GM18909 (cell line): ENCODE results near the gene CNTN2.

ENCODE experiments used
- ATAC-seq: cut with Tn5 transposase; IDR thresholded peaks from one replicate; pipeline ENCODE4 v1.9.1; 2021; ENCODE audit warnings: mild to moderate bottlenecking; ENCODE audit not compliant: unreplicated experiment, poor library complexity

CNTN2 gene, protein sequence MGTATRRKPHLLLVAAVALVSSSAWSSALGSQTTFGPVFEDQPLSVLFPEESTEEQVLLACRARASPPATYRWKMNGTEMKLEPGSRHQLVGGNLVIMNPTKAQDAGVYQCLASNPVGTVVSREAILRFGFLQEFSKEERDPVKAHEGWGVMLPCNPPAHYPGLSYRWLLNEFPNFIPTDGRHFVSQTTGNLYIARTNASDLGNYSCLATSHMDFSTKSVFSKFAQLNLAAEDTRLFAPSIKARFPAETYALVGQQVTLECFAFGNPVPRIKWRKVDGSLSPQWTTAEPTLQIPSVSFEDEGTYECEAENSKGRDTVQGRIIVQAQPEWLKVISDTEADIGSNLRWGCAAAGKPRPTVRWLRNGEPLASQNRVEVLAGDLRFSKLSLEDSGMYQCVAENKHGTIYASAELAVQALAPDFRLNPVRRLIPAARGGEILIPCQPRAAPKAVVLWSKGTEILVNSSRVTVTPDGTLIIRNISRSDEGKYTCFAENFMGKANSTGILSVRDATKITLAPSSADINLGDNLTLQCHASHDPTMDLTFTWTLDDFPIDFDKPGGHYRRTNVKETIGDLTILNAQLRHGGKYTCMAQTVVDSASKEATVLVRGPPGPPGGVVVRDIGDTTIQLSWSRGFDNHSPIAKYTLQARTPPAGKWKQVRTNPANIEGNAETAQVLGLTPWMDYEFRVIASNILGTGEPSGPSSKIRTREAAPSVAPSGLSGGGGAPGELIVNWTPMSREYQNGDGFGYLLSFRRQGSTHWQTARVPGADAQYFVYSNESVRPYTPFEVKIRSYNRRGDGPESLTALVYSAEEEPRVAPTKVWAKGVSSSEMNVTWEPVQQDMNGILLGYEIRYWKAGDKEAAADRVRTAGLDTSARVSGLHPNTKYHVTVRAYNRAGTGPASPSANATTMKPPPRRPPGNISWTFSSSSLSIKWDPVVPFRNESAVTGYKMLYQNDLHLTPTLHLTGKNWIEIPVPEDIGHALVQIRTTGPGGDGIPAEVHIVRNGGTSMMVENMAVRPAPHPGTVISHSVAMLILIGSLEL

DNA sequence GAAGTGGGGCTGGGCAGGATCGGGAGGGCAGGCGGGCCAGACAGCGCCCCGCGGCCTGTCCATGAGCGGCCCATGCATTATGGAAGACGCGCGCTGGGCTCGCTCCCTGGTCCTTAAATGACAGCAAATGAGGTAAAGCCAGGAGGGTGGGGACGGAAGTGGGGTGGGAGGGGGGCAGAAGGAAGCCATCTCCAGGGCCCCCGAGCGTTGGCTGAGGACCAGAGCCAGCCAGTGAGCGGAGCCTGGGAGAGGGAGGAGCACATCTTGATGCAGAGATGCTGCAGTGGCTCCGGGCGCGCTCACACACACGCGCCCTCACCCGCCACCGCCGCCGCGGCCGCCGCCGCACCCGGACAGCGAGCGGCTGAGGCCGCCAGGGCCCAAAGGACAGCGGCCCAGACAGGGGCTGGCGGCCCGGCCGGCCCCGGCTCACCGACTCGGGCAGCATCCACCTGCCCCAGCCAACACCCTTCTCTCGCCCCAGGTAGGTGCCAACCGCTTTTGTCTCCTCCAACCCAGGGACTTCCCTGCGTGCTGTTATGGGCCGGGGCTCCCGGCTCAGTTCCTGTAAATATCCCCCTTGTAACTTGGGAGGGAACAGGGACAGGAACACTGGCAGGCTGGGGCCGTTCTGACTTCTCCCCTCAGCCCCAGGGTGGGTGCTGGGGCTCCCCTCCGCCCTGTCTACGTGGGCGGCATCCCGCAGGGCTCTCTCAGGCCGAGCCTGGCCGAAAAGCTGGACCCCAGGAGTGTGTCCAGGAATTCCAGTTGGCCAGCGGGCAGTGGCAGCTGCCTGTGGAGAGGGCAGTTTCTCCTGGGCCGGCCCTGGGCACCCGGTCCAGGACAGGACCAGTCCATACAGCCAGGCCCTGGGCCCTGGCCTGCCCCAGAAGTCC, at the start of gene CNTN2:
CNTN2 (plus strand) TSS at position 302 of the 896 bp plus-strand sequence. CDS start 9,974 bp downstream, outside the sequence.
- ATAC-seq, result no peak

DNA sequence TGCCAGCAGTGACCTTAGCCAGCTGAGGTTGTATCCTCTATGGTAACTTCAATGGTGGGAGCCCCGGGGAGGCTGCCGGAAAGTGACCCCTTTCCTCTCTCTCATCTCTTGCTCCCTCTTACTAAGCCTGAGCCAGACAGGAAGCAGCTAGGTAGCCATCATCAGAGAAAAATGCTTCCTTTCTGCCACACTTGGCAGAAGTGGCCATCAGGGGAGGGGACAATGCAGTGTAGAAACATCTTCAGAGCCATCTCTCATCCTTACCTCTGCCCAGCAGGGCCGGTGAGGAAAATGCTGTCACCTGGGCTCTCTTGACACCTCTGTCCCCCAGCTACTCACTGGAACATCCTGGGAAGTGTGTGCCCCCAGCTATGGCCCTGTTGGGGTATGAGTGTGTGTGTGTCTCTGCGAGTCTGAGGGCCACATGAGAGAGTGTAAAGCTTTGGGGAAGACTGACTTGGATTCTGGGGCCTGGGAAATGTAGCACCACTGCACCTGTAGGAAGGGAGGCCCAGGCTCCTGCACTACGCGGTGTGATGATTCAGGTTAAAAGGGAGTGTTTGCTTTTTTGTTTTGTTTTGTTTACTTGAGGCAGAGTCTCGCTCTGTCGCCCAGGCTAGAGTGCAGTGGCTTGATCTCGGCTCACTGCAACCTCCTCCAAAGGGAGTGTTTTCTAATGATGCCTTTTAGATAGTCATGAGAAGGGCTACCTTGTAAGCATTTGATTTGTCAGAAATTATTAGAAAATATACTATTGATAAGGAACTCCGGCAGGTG, 48.7 kb upstream of the CNTN2 start:
- ATAC-seq, result no peak

DNA sequence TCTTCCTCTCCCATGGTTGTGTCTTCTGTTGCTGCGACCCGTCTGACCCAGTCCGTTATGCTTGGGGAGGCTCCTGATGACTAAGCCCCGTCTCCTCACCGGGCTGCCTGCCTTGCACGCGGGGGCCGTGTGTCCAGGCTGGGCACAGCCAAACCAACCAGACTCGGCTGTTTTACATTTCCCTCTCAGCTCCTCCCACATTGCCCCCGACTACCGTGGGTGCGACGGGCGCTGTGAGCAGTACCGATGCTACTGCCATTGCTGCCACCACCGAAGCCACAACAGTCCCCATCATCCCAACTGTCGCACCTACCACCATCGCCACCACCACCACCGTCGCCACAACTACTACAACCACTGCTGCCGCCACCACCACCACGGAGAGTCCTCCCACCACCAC, 46.0 kb upstream of the CNTN2 start:
- no peak for ATAC-seq

DNA sequence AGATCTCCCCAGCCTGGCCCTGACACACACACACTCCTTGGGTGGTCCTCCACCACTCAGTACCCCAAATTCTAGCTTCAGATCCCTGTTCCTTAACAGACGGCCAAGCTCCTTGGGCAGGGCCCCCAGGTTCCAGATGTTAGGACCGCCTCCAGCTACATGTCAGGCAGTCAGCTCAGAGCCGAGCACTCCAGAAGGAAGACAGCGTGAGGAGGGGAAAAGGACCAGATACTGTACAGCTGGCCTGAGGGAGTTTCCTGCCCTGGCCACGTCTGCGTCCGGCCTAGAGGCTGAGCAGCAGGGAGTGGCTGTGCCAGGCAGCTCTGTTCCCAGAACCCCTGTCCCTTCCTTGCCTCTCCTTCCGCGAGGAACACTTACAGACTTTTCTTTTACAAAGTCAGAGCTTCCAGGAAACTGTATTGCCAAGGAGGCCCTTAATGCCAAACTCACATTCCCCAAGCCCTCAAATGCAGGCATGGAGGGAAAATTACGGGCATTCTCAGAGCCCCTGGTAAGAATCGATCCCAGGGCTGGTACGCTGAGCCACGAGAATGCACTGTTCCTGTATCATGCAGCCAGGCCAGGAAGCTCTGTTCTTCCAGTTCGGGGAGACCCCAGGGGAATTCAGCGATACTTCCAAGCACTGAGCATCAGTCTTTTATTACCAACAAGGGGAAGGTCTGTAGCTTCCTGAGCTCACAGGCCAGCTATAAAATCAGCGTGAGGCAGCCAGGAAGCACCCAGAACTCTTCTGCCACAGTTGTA, 45.2 kb upstream of the CNTN2 start:
- ATAC-seq, result no peak

DNA sequence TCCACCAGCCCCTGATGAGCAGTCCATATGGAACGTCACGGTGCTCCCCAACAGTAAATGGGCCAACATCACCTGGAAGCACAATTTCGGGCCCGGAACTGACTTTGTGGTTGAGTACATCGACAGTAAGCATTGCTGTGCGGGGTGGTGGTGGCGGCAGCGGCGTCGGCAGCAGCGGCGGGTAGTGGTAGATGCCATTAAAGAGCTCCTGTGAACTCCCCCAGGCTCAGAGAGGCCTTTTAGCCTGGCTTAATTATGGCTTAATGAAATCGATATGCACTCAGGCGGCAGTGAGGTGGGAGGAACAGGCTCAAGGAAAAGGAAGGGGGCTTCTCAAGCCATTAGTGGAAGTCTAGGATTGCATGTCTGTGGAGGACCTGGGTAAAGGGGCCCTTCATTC, 41.9 kb upstream of the CNTN2 start:
- ATAC-seq, result no peak

DNA sequence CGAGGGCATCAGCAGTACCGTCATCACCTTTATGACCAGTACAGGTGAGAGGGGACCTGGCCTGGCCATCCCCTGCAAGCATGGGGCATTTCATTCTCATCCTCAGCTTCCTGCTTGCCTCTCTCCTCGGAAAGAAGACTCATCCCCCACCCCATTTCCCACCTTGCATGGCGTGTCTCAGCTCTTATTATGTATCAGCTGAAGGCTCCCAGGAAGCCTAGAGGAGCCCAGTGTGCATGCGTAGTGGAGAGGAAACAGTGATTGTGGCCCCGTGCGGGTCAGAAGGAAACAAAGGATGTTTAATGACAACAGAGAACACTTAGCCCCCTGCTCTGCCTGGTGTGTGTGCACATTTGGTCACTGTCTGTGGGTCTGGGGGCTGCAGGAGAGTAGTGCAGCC, 40.3 kb upstream of the CNTN2 start:
- ATAC-seq, result no peak

DNA sequence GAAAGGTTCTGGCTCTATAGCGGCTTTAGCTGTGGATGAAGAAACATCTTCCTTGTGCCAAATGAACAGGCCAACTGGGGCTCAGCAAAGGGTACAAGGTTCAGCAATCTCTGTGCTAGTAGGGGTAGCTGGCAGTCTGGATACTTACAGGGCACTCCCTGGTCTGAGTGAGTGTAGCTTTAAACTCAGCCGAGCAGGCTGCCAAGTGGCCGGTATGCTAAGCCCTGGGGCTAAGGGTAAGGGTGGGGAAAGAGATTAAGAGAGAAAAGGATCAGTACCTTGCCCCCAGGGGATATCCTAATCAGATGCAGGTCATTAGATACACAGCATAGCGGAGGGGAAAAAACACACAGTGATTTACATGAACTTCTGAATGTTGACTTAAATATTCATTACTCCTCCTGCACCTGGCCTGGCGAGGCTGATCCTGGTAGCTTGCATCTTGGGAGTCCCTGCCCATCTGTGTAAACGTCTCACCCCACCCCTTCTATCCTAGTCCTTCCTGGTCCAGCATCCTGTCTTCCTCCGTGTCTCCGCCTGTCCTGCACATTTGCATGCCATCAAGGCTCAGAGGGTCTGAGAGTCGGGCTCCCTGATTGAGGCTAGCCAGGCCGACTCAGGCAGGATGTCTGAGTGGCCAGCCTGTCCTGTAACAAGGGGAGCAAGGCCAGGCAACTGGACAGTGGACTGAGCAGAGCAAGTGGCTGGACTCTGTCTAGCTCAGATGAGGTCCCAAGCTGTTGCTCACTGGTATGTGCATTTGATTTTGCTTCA, 39.5 kb upstream of the CNTN2 start:
- ATAC-seq, result no peak

DNA sequence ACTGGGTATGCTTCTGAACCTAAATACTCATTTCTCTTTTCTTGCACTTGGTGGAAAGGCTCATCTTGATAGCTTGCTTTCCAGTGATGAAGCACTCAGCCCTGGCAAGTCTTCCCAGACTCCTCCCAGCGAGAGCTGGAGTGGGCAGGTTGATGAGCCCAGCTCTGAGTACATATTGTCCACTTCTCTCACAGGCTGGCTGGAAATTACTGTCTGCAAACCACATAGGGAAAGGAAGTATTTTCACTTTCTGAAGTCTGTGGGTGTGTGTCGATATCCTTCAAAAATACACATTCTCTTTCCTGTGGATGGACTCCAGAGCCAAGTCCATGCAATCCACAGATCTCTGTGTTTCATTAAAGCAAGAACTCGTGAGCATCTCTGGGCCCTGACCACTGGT, 38.7 kb upstream of the CNTN2 start:
- no peak for ATAC-seq

DNA sequence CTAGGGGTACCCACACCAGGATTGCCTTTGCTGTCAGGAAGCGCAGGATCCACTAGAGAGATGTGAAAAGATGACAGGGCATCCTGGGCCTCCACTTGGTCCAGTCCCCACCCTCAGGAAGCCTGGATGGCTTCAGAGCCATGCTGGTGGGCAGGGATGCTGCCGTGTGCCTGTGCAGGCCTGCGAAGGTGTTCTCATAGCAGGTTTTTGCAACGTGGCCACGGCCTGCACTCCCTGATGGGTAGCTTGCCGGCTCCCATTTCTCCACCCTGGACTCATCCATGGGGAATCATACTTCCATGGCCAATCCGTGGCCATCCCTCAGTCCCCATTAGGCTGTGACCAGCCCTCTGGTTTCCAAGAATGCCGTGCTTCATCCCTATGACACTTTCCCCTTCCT, 34.1 kb upstream of the CNTN2 start:
- ATAC-seq, result no peak

DNA sequence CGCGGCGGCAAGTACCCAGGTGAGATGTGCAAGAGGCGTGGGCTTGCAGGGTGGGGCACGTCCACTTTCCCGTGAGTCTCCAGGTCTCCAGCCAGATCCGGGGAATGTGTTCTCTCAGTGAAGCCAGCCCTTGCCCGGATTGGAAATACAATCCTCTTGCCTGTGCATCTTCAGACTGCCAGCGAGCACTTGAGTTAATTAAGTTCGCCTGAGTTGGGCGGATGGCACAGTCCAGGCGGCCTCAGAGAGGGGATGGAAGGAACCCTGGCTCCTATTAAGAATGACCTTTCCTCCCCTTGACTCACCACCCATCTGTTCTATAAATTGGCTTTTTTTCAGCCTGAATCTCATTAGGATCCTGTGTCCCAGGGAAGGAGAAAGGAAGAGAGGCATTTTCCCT, 33.3 kb upstream of the CNTN2 start:
- ATAC-seq, result no peak

DNA sequence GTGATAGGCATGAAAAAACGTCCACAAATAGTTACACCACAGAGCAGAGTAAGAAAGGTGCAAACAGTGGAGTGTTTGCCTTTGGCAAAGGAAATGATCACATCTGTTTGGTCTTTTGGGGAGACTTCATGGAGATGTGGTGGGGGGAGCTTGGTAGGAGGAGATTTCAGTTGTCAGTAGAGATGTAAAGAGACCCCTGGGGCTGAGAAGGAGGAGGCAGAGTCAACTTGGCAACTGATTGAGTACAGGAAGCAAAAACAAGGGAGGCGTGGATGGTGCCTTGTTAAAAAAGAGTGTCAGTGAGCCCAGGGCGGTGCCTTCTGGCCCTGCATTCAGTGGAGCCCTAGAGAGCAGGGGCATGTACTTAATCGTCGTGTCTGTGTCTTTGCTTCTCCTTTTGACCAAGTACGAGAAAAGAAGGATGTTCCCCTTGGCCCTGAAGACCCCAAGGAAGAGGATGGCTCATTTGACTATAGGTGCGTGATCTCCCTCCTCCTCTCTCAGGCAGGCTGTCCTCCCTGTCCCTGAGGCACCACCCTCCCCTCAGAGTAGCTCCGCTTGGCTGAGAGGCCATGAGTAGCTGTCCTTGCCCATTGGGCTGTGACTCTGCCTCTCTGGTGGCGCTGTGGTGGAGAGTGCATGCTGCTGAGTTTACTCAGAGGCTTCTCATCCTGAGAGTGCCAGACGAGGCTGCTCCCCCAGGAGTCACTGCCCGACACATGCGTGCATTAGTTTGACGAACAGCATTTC, 30.4 kb upstream of the CNTN2 start:
- no peak for ATAC-seq

DNA sequence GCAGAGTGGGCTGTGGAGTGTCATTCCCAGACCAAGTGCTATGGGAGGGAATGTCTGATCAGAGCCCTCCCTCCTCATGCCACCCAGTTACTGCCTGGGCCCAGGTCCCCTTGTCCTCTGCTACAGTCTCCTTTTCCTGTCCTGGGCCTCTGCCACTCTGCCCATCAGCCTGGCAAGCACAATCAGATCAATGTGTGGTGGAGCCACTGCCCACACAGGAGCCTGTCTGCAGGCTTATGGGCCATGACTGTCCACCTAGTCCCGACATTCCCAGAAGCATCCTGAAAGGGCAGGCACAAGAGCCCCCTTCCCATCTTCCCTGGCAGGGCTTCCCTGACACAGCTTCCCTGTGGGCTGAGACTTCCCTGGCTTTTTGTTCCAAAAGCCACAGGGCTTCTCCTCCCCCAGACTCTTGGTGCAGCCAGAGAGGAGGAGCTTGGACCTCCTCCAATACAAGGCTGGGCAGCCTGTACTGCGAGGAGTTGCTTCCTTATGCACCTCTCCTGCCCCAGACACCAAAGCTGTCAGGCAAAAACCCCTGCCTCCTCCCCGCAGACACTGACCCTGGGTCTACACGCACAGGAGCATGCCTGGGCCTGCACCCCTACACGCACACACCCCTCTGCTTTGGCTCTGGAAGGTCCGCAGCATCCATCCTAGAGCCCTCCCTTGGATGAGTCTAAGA, 29.2 kb upstream of the CNTN2 start:
- ATAC-seq, result no peak

DNA sequence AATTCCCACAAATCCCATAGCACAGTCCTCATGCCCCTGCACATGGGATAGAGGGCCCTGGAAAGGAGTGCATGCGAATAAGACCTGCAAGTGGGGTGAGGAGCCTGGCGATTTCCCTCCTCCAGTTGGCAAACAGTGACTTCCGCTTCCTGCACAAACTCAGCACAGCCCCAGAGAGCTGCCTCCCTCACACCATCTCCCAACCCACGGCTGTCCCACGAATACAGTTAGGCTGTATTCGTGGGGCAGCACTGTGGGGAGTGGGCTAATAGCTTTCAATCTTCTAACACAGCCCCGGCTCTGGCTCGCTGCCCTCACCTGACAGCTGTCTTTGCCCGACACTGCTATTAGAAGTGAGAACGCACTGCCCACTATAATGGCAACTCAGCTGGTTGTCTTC, 28.2 kb upstream of the CNTN2 start:
- no peak for ATAC-seq

DNA sequence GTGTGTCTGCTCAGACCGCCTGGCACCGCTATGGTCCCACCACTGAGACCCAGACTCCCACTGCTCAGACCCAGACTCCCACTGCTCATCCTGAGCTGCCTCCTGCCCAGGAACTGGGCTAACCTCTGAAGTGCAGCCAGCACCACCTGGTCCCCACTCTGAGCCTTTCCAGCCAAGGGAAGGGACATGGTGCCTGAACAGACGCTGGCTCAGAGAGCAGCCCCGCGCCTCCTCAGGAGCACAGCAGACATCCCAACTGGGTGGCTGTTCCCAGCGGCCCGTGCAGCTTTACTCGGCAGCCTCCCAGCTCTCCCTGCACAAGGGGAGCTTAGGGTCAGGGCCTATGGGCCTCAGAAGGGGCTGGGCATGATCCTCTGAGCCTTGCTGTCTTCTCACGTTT, 27.8 kb upstream of the CNTN2 start:
- ATAC-seq, result no peak

DNA sequence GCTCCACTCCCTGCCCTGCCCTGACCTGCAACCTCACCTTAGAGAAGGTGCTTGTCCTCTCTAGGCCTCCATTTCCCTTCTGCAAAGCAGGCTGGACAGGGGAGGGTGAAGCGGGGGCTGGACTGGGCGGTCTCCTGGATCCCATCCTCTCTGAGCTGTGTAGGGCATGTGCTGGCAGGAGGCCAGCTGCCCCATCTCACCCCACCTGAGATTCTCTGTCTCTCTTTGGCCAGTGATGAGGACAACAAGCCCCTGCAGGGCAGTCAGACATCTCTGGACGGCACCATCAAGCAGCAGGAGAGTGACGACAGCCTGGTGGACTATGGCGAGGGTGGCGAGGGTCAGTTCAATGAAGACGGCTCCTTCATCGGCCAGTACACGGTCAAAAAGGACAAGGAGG, 26.9 kb upstream of the CNTN2 start:
- ATAC-seq, result no peak

DNA sequence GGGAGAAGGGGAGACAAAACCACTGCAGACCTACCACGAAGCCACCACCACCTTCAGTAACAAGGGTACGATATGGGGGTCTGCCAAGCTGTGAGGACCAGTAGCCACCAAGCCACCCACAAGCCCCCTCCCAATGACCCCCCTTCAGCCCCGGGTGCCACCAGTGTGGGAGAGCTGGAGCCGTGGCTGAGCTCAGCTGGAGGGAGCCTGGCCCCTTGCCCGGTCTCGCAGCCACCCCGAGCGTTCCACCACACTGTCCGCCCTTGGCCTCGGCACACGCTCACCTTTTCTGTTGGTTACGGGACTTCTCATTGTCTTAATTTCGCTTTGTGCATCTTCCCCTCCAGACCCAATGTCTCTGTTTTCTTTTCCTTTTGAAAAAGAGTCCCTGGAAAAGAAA, 26.4 kb upstream of the CNTN2 start:
- no peak for ATAC-seq

DNA sequence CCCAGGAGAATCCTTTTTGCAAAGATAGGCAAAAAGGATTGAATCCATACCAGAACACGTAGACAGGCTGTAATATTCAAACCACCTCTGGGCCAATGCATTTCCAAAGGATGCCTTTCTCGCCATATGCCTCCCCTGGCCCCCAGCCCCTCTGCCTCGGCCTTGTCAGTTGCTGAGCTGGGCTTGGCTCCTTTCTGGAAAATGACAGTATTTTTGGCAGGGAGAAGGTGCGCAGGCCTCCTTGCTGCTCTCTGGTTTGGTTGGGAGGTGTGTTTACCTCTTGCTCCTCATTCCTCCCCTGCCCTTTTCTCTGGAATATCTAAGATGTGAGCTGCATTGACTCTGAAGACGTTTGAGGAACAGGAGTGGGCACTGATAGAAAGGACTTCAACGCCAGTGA, 26.0 kb upstream of the CNTN2 start:
- ATAC-seq, result no peak
